Osteocyte (in vitro differentiated cells): ENCODE measurements around the gene PPP4R3B. TPM values are rescaled to one million over a fixed set of nuclear protein-coding genes. Genes with fewer than 3 reads are reported as not detected.

ENCODE experiments used
- DNase-seq: peaks from one replicate; pipeline ENCODE4 v3.0.0; 2021; ENCODE audit warnings: mixed read lengths; ENCODE audit not compliant: unreplicated experiment; ENCODE audit errors: extremely low spot score
- H3K27ac Mint-ChIP-seq: one replicate; pipeline ENCODE4 v1.8.0; 2021; ENCODE audit warnings: mild to moderate bottlenecking, mixed read lengths; ENCODE audit not compliant: unreplicated experiment
- H3K27me3 Mint-ChIP-seq: one replicate; pipeline ENCODE4 v1.8.0; 2021; ENCODE audit warnings: mixed read lengths; ENCODE audit not compliant: unreplicated experiment
- H3K36me3 Mint-ChIP-seq: one replicate; pipeline ENCODE4 v1.8.0; 2021; ENCODE audit warnings: mixed read lengths; ENCODE audit not compliant: unreplicated experiment
- H3K4me1 Mint-ChIP-seq: one replicate; pipeline ENCODE4 v1.8.0; 2021; ENCODE audit warnings: mixed read lengths; ENCODE audit not compliant: unreplicated experiment
- H3K4me3 Mint-ChIP-seq: one replicate; pipeline ENCODE4 v1.8.0; 2021; ENCODE audit warnings: mild to moderate bottlenecking, moderate library complexity, mixed read lengths; ENCODE audit not compliant: unreplicated experiment
- H3K9me3 Mint-ChIP-seq: one replicate; pipeline ENCODE4 v1.8.0; 2021; ENCODE audit warnings: mixed read lengths; ENCODE audit not compliant: unreplicated experiment
- CTCF ChIP-seq: fragments of 200-600 bp; sonication (generic); IDR thresholded peaks from 2 replicates; pipeline ENCODE4 v1.5.0; 2021; ENCODE audit warnings: antibody characterized with exemption, mild to moderate bottlenecking, moderate library complexity
- total RNA-seq: library from RNA; stranded (reverse); gene quantifications from 2 replicates; pipeline ENCODE4 v1.2.1, GENCODE V29; 2021

PPP4R3B gene
- total RNA-seq, 1 donor from 2014 or later, result 49.7 TPM

GRCh38 chr2:55511508-55512124, 105.8 kb downstream of the PPP4R3B start:
- DNase-seq, result no peak
- no peaks in the 10 kb centered on the region for H3K9me3 Mint-ChIP-seq
- TF ChIP-seq CTCF, result peak; percentile 58
- no peak overlapping the region for H3K27ac Mint-ChIP-seq
- peaks cover 4% of the 10 kb centered on the region for H3K27me3 Mint-ChIP-seq
- peaks cover 2% of the 10 kb centered on the region for H3K4me1 Mint-ChIP-seq
- no peaks in the 10 kb centered on the region for H3K36me3 Mint-ChIP-seq
- H3K4me3 Mint-ChIP-seq, result no peak overlapping the region

DNA sequence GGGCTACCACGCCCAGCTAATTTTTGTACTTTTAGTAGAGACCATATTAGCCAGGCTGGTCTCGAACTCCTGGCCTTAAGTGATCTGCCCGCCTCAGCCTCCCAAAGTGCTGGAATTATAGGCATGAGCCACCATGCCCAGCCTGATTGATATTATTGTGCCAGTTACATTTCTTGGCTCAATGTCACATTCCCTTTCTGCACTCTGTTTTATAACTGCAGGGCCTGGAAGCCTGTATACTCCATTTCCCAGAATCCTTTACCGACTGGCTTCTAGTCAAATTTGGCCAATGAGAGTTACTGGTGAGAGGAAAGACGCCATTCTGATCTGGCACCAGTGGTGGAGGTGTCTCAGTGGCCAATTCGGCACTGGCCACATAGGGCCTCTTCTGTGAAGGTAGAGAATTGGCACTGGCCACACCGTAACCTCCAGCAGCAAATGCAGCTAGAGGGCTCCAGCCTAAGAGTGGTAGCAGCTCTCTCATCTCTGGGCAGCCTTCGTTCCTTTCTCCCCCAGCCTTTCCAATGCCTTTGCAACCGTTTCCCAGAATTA, 114.8 kb downstream of the PPP4R3B start:
- Mint-ChIP-seq H3K4me3 (no peak overlapping the region), H3K27ac (no peak overlapping the region), H3K27me3 (no peaks in the 10 kb centered on the region), H3K36me3 (no peaks in the 10 kb centered on the region), H3K4me1 (peaks cover 5% of the 10 kb centered on the region), H3K9me3 (no peaks in the 10 kb centered on the region)
- DNase-seq, result no peak
- TF ChIP-seq CTCF, result no peak

GRCh38 chr2:55500025-55500424, 117.4 kb downstream of the PPP4R3B start:
- TF ChIP-seq CTCF, result no peak
- Mint-ChIP-seq H3K4me1 (peaks cover 5% of the 10 kb centered on the region), H3K27ac (peak overlapping the region; percentile 21), H3K27me3 (no peaks in the 10 kb centered on the region), H3K4me3 (no peak overlapping the region), H3K9me3 (no peaks in the 10 kb centered on the region), H3K36me3 (no peaks in the 10 kb centered on the region)
- no peak for DNase-seq

DNA sequence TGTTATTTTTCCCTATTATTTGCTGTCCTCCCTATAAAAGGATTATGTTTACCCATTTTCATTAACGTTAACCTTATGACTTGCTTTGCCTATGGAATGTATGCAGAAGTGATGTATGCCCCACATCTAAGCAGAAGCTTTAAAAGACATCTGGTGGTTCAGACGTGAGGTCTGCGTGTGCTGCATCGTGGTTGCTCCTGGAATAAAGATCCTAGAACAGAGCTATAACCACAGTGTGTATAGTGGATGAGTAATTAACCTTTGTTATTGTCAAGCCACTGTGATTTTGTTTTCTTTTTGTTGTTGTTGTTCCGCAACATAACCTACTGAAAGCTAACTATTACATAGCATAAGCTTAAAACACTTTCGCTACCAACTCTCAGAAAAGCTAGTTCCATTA, 118.8 kb downstream of the PPP4R3B start:
- Mint-ChIP-seq H3K4me3 (no peak overlapping the region), H3K36me3 (no peaks in the 10 kb centered on the region), H3K4me1 (peaks cover 5% of the 10 kb centered on the region), H3K9me3 (no peaks in the 10 kb centered on the region), H3K27me3 (no peaks in the 10 kb centered on the region), H3K27ac (no peak overlapping the region)
- no peak for TF ChIP-seq CTCF
- no peak for DNase-seq

Other genes with a start within 250 kb of the PPP4R3B start
- 49.2 and 54.9 TPM in 2 replicates for gene CCDC88A, start 197.8 kb downstream of the PPP4R3B start, total RNA-seq
- gene CFAP36, start 97.9 kb downstream of the PPP4R3B start, total RNA-seq, result 28.6 and 29.5 TPM in 2 replicates
- gene PNPT1, start 76.2 kb upstream of the PPP4R3B start, total RNA-seq, result 17.8 and 28.8 TPM in 2 replicates